ENCODE measurements around the gene CXCR5.

DNA sequence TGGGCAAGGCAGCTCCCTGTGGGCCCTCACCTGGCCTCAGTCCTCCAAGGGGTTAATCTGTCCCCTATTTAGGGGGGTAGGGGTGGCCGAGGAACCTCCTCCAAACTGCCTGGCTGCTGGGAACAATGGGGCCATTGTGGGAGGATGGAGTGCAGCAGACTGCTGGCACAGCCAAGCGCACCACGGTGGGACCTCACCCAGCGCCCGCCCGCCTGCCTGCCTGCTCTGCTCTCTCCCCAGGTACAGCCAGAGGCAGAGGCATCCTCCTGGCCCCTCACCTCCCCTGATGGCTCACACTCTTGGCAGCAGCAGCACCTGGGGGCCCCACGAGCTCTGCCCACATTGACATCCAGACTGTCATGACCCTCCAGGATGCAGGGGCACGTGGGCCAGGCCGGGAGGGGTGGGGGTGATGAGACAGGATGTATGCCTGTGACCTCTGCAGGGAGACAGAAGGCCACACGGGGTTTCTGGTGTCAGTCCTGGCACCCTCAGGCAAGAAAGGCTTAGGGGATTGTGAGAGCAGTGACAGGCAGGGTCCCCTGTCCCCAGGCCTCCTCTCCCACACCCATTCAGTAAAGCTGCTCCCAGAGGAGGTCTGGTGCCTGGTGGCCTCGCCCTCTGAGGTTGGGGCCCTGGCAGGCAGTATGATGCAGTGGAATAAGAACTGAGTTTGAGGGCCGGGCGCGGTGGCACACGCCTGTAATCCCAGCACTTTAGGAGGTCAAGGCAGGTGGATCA, 30.7 kb downstream of the CXCR5 start:
- peak in 2 of 3 donors; percentile 20 to 47 for TF ChIP-seq POLR2A (IDR thresholded peaks at IDR 0.05)
- TF ChIP-seq, protein P1, sequence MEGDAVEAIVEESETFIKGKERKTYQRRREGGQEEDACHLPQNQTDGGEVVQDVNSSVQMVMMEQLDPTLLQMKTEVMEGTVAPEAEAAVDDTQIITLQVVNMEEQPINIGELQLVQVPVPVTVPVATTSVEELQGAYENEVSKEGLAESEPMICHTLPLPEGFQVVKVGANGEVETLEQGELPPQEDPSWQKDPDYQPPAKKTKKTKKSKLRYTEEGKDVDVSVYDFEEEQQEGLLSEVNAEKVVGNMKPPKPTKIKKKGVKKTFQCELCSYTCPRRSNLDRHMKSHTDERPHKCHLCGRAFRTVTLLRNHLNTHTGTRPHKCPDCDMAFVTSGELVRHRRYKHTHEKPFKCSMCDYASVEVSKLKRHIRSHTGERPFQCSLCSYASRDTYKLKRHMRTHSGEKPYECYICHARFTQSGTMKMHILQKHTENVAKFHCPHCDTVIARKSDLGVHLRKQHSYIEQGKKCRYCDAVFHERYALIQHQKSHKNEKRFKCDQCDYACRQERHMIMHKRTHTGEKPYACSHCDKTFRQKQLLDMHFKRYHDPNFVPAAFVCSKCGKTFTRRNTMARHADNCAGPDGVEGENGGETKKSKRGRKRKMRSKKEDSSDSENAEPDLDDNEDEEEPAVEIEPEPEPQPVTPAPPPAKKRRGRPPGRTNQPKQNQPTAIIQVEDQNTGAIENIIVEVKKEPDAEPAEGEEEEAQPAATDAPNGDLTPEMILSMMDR (IDR thresholded peaks at IDR 0.05) = no peak
